B cell (primary cell): ENCODE data around the gene AIG1.

Experiments
- EZH2 ChIP-seq: IDR thresholded peaks from 2 replicates; pipeline ENCODE4 v1.6.1; 2012; ENCODE audit warnings: borderline replicate concordance, low read depth, mild to moderate bottlenecking, moderate library complexity, low read length; ENCODE audit not compliant: insufficient read depth, poor library complexity, severe bottlenecking
- TF ChIP-seq, protein P1 (sequence below): fragments of 200-600 bp; IDR thresholded peaks from one replicate; pipeline ENCODE4 v1.8.0; 2022; ENCODE audit warnings: antibody characterized with exemption, mild to moderate bottlenecking

- TF ChIP-seq, protein P1, sequence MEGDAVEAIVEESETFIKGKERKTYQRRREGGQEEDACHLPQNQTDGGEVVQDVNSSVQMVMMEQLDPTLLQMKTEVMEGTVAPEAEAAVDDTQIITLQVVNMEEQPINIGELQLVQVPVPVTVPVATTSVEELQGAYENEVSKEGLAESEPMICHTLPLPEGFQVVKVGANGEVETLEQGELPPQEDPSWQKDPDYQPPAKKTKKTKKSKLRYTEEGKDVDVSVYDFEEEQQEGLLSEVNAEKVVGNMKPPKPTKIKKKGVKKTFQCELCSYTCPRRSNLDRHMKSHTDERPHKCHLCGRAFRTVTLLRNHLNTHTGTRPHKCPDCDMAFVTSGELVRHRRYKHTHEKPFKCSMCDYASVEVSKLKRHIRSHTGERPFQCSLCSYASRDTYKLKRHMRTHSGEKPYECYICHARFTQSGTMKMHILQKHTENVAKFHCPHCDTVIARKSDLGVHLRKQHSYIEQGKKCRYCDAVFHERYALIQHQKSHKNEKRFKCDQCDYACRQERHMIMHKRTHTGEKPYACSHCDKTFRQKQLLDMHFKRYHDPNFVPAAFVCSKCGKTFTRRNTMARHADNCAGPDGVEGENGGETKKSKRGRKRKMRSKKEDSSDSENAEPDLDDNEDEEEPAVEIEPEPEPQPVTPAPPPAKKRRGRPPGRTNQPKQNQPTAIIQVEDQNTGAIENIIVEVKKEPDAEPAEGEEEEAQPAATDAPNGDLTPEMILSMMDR: no peak
- TF ChIP-seq EZH2: no peak
Measured at GRCh38 chr6:143135325-143135724, 74.6 kb downstream of the AIG1 start.
